SK-N-SH treated with all-trans-retinoic acid at 6 μM for 48 hours (cell line): ENCODE results near the gene TM7SF2.

Experiments
- ARNTL ChIP-seq: fragments of 450-650 bp; formaldehyde crosslinking; IDR thresholded peaks from 2 replicates; pipeline ENCODE4 v1.5.0; 2020; ENCODE audit warnings: low read depth, mild to moderate bottlenecking, moderate library complexity, borderline replicate concordance
- CREB5 ChIP-seq: fragments of 250-450 bp; sonication (Bioruptor Pico); IDR thresholded peaks from 2 replicates; pipeline ENCODE4 v1.5.1; 2020; ENCODE audit warnings: low read depth, mild to moderate bottlenecking, moderate library complexity
- CSDC2 ChIP-seq: fragments of 250-450 bp; sonication (Bioruptor Pico); IDR thresholded peaks from 2 replicates; pipeline ENCODE4 v1.5.0; 2020; ENCODE audit warnings: mild to moderate bottlenecking, moderate library complexity
- CSRNP3 ChIP-seq: fragments of 250-450 bp; sonication (Bioruptor Pico); IDR thresholded peaks from 2 replicates; pipeline ENCODE4 v1.5.1; 2021; ENCODE audit warnings: mild to moderate bottlenecking, moderate library complexity
- GLIS3 ChIP-seq: fragments of 250-450 bp; sonication (Bioruptor Pico); IDR thresholded peaks from 2 replicates; pipeline ENCODE4 v1.5.0; 2020; ENCODE audit warnings: mild to moderate bottlenecking, moderate library complexity
- PATZ1 ChIP-seq: fragments of 250-450 bp; sonication (Bioruptor Pico); IDR thresholded peaks from 2 replicates; pipeline ENCODE4 v1.8.0; 2020; ENCODE audit warnings: mild to moderate bottlenecking, moderate library complexity, borderline replicate concordance
- TOX ChIP-seq: fragments of 250-450 bp; sonication (Bioruptor Pico); IDR thresholded peaks from 2 replicates; pipeline ENCODE4 v1.8.0; 2021; ENCODE audit warnings: mild to moderate bottlenecking, moderate library complexity, borderline replicate concordance
- ZFP3 ChIP-seq: fragments of 250-450 bp; sonication (Bioruptor Pico); IDR thresholded peaks from 2 replicates; pipeline ENCODE4 v1.5.0; 2020; ENCODE audit warnings: mild to moderate bottlenecking, moderate library complexity
- ZFP30 ChIP-seq: fragments of 450-650 bp; formaldehyde crosslinking; IDR thresholded peaks from 2 replicates; pipeline ENCODE4 v1.5.0; 2022; ENCODE audit warnings: mild to moderate bottlenecking, moderate library complexity
- ZNF565 ChIP-seq: fragments of 450-650 bp; formaldehyde crosslinking; conservative IDR thresholded peaks from 2 replicates; pipeline ENCODE4 v1.5.0; 2020; ENCODE audit warnings: low read depth, mild to moderate bottlenecking, moderate library complexity

- TF ChIP-seq ZNF565 (CRISPR knock-in tag) (no peak), PATZ1 (CRISPR knock-in tag) (no peak), CREB5 (no peak), CSDC2 (CRISPR knock-in tag) (no peak), ZFP30 (no peak), CSRNP3 (CRISPR knock-in tag) (no peak), ZFP3 (CRISPR knock-in tag) (no peak), ARNTL (no peak), TOX (CRISPR knock-in tag) (no peak), GLIS3 (CRISPR knock-in tag) (no peak)
Observed at GRCh38 chr11:65086809-65087208, 24.9 kb upstream of the TM7SF2 start.
